ENCODE data around the gene CLEC4G. TPM values are rescaled to one million over a fixed set of nuclear protein-coding genes. Genes with fewer than 3 reads are reported as not detected.

Gene CLEC4G
- total and polyA plus RNA-seq, 2 experiments from 2014 or later, result not detected

DNA sequence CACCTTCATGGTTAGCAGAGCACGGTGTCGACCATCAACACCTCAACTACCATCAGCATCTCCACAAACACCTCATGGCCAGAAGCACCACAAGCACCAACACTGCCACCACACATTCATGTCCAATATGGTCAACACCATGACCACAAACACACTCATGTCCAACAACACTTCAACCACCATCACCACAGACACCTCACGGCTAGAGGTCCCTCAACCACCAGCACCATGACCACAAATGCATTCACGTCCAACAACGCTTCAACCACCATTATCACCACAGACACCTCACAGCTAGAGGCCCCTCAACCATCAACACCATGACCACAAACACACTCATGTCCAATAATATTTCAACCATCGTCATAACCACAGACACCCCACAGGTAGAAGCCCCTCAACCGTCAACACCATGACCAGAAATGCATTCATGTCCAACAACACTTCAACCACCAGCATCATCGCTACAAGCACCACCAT, 41.1 kb downstream of the CLEC4G start:
- H3K4me2 ChIP-seq, result no peak overlapping the region
- no peak overlapping the region for H3K4me3 ChIP-seq
- no peaks in the 10 kb centered on the region for H4K20me1 ChIP-seq (ENCODE audit: insufficient read depth, poor library complexity, severe bottlenecking)
- H3K4me1 ChIP-seq (ENCODE audit: insufficient read depth), result no peaks in the 10 kb centered on the region
- no peaks in the 10 kb centered on the region for H3K36me3 ChIP-seq (replicated peaks; ENCODE audit: insufficient read depth, low read depth)
- no peaks in the 10 kb centered on the region for H3K27me3 ChIP-seq
- no peaks in the 10 kb centered on the region for H3K79me2 ChIP-seq
- no peaks in the 10 kb centered on the region for H3K9me3 ChIP-seq (ENCODE audit: low read depth)
- no peak overlapping the region for H2AFZ ChIP-seq
- no peak for DNase-seq (ENCODE audit: low spot score)
- H3K9me2 ChIP-seq (replicated peaks; ENCODE audit: insufficient read depth), result no peaks in the 10 kb centered on the region
- H3K27ac ChIP-seq, result no peak overlapping the region
- 96% methylated on average over 8 of the region's 8 CpGs for WGBS (ENCODE audit: low lambda C conversion rate, missing lambda C conversion rate)
- TF ChIP-seq, protein P1, sequence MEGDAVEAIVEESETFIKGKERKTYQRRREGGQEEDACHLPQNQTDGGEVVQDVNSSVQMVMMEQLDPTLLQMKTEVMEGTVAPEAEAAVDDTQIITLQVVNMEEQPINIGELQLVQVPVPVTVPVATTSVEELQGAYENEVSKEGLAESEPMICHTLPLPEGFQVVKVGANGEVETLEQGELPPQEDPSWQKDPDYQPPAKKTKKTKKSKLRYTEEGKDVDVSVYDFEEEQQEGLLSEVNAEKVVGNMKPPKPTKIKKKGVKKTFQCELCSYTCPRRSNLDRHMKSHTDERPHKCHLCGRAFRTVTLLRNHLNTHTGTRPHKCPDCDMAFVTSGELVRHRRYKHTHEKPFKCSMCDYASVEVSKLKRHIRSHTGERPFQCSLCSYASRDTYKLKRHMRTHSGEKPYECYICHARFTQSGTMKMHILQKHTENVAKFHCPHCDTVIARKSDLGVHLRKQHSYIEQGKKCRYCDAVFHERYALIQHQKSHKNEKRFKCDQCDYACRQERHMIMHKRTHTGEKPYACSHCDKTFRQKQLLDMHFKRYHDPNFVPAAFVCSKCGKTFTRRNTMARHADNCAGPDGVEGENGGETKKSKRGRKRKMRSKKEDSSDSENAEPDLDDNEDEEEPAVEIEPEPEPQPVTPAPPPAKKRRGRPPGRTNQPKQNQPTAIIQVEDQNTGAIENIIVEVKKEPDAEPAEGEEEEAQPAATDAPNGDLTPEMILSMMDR (IDR thresholded peaks at IDR 0.05; ENCODE audit: poor library complexity), result no peak
- TF ChIP-seq EZH2 (IDR thresholded peaks at IDR 0.05; ENCODE audit: borderline replicate concordance), result no peak
- no peak for TF ChIP-seq EZH2phosphoT487 (IDR thresholded peaks at IDR 0.05; ENCODE audit: low read depth, severe bottlenecking, unreplicated experiment)

DNA sequence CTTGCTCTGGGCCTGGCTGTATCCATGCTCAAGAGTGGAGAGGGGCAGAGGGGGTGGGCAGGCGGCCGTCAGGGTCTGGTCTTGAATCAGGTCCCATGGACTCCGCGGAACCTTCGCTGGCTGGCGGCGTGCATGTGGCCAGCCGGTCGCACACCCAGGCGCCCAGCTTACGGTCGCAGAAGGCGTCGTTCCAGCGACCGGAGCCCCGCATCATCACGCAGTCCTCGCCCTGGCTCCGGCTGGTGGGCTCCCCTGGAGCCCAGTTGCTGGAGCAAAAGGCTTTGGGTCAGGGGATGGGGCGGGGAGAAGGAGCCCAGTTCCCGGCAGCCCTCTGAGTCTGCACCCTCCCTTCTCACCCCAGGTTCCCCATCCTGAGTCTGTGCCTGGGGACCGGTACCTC, 42.7 kb downstream of the CLEC4G start:
- Histone ChIP-seq H3K9me2 (replicated peaks; ENCODE audit: insufficient read depth) (no peaks in the 10 kb centered on the region), H3K36me3 (replicated peaks; ENCODE audit: insufficient read depth, low read depth) (no peaks in the 10 kb centered on the region), H3K4me1 (ENCODE audit: insufficient read depth) (no peaks in the 10 kb centered on the region), H3K4me3 (no peak overlapping the region), H2AFZ (no peak overlapping the region), H3K27me3 (no peaks in the 10 kb centered on the region), H3K27ac (no peak overlapping the region), H3K9me3 (ENCODE audit: low read depth) (no peaks in the 10 kb centered on the region), H4K20me1 (ENCODE audit: insufficient read depth, poor library complexity, severe bottlenecking) (no peaks in the 10 kb centered on the region), H3K4me2 (no peak overlapping the region), H3K79me2 (no peaks in the 10 kb centered on the region)
- DNase-seq (ENCODE audit: low spot score), result no peak
- WGBS (ENCODE audit: low lambda C conversion rate, missing lambda C conversion rate), result 84% methylated on average over 20 of the region's 23 CpGs
- TF ChIP-seq, protein P1 (IDR thresholded peaks at IDR 0.05; ENCODE audit: poor library complexity), result no peak
- TF ChIP-seq EZH2phosphoT487 (IDR thresholded peaks at IDR 0.05; ENCODE audit: low read depth, severe bottlenecking, unreplicated experiment), result no peak
- TF ChIP-seq EZH2 (IDR thresholded peaks at IDR 0.05; ENCODE audit: borderline replicate concordance), result no peak

DNA sequence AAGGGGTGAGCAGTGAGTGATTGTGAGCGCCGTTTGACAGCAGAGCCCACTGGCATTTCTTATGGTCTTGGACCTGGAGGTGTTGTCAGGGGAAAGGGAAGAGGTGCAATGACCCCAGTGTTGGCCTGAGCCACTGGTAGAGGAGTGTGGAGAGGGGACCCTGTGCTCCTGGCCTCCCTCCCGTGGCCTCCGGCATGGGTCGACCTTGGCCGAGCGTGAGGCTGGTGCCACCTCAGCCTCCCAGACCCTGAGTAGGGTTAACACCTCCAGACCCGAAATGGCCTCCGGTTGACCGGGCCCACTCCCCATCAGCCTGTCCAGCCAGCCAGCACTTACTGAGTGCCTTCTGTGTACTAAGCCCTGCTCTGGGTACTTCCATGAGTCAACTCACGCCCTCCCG, 44.7 kb downstream of the CLEC4G start:
- Histone ChIP-seq H3K4me1 (ENCODE audit: insufficient read depth) (no peaks in the 10 kb centered on the region), H3K36me3 (replicated peaks; ENCODE audit: insufficient read depth, low read depth) (no peaks in the 10 kb centered on the region), H2AFZ (no peak overlapping the region), H3K4me3 (no peak overlapping the region), H3K9me2 (replicated peaks; ENCODE audit: insufficient read depth) (no peaks in the 10 kb centered on the region), H3K9me3 (ENCODE audit: low read depth) (no peaks in the 10 kb centered on the region), H3K4me2 (no peak overlapping the region), H3K79me2 (peaks cover under 1% of the 10 kb centered on the region), H3K27ac (no peak overlapping the region), H3K27me3 (no peaks in the 10 kb centered on the region), H4K20me1 (ENCODE audit: insufficient read depth, poor library complexity, severe bottlenecking) (no peaks in the 10 kb centered on the region)
- DNase-seq (ENCODE audit: low spot score), result no peak
- WGBS (ENCODE audit: low lambda C conversion rate, missing lambda C conversion rate), result 89% methylated on average over 12 of the region's 12 CpGs
- no peak for TF ChIP-seq EZH2phosphoT487 (IDR thresholded peaks at IDR 0.05; ENCODE audit: low read depth, severe bottlenecking, unreplicated experiment)
- TF ChIP-seq, protein P1 (IDR thresholded peaks at IDR 0.05; ENCODE audit: poor library complexity), result no peak
- no peak for TF ChIP-seq EZH2 (IDR thresholded peaks at IDR 0.05; ENCODE audit: borderline replicate concordance)

Data from hepatocyte (in vitro differentiated cells).